Raji (cell line): Measurements from ENCODE around the gene ERC2.
A peak's percentile ranks its signal among the peaks of the same experiment; 100 is the strongest.

ENCODE experiments used
- POLR2A ChIP-seq: IDR thresholded peaks from 2 replicates; pipeline ENCODE4 v1.6.1; 2011; ENCODE audit warnings: low read depth, low read length, control low read depth; ENCODE audit not compliant: insufficient read depth

ERC2 gene

DNA sequence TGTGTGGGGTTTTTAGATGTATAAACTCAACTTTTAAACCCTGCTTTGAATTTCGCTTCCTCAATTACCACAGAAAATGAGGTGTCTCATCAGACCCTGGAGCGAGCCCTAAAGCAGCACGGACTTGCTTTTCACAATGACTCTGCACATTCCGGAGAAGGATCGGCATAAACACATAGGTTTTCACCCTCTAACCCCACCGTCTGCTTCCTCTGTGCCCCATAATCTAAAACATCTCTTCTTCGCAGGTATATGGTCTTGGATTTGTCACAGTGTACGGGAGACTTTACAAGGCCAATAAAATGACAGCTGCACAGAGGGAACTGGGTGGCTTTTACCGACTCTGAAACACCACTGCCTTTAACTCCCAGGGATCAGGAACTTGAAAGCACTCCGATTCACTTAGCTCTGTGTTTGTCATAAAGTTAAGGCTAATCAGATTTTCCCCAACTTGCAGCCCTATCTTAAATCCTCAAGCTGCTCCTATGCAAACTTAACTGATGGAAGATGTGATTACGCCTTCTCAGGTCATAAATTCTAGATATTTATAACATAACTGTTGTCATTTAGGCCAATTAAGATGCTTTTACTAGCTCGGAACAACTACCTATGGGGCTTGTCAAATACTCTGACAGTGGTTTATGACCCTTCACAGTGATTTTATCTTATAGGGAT is 847.8 kb downstream of the ERC2 start:
- no peak for TF ChIP-seq POLR2A

DNA sequence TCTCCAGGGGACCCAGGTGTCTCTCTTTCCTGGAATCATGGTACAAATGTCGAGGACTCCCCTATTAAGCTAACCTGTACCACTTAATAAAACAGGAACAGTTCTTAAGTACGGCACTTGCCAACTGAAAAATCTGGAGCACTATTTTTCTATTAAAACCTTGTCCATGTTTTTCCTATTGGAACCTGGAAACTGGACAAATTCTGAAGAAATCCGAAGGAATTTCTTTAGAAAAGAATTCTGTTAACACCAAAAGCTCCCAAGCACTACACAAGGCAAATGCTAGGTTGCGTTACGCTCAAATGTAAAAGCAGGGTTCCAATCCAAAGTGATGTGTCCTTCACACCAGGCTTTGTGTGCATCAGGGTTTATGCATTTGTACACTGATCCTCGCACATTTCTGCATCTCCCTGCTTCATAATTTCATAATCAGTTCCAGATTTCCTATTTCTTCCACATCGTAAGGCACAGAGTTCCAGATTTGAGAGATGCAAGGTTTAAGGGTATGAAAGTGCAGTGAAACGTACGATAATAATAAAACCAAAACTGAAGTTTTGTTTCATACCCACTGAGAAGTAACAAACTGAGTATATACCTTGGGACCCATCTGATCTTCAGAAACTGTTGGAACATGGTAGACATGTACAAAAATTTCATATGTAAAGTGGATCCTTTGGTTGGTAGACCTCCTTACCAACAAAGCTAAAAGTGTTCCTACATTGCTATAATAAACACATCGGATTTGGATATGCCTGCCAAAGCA is 849.0 kb downstream of the ERC2 start:
- TF ChIP-seq POLR2A = no peak

DNA sequence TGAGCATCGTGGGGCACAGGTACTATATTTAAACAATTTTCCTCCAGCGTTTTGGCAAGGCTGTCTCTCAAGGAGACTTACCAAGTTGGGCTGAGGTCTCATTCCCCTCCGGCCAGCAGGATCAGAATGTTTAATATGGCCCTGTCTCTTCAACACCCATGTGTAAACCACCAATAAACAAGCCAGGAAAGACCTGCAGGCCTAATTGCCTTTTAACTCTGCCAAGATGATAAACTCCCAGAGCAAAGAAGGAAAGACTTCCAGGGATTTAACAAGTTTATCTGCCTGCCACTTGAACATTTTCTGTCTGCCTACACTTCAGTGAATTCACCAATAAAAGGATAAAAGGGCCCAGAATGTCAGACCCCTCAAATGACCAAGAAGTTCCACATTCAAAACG is 850.9 kb downstream of the ERC2 start:
- no peak for TF ChIP-seq POLR2A

DNA sequence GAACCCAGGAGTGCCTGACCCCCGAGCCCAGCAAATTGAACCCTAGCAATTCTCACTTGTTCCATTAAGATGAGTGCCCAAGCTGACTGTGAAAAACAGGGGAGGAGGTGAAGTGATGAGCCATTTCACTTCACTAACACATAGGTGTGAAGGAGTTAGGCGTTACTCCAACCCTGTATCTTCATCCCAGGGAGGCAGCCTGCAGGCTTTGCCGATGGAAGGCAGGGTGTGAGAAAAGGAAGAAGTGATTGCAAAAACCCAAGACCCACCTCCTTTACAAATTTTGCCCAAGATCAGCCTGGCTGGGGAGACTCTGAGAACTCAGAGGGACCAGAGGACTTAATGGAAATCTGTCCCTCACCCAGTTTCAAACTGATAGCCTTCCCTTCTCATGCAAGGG is 851.5 kb downstream of the ERC2 start:
- TF ChIP-seq POLR2A = no peak

DNA sequence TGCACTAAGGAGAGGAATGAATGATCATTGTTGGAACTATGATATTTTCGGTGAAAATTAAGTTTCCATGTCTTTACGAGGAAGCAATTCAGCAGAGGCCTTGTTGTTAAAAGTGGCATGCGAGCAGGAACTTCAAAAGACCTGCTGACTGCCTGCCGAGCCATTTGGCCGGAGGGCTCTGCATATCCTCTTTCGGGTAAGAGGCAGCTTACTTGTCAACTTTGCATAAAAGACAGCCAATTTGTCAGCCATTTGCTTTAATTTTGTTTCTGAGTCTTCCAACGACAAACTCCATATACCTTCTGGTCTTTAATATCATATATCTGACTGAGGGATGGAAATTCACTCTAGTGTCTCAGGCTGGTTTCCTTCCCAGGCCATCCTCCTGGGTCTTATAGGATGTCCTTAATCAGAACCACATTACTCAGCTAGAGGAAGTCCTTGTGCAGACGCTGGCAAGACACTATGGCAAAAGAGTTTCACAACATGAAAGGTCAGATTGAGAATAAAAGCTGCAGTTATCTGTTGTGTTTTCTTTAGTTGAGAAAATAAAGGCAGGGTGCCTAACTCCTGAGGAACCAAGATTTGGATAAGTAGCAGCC is 852.5 kb downstream of the ERC2 start:
- no peak for TF ChIP-seq POLR2A

DNA sequence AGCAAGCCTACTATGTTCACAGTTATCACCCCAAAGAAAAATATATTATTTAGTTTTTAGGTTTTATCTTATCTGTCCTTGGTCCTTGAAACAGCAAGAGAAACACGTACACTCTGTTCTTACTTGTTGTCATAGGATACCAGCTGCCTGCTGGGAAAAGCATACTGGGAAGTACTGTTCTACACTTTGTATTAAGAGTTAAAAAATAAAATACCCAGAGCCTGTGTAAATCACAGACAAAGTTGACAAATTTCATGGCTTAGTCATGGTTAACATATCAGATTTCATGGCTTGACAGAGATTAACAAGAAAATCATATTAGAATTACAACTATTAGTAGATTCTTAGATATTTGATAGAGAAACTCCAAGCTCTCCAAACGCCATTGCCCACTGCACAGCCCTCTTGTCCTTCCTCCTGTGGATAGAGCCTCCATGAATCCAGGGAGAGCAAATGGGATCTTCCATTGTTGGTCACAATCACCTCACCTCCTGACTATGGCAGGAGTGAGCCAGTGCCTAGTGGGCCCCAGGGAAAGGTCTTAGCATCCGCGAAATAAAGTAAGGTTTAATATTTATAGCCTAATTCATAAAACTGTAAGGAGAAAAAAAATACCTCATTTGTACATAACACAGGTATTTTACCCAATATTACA is 853.1 kb downstream of the ERC2 start:
- no peak for TF ChIP-seq POLR2A

DNA sequence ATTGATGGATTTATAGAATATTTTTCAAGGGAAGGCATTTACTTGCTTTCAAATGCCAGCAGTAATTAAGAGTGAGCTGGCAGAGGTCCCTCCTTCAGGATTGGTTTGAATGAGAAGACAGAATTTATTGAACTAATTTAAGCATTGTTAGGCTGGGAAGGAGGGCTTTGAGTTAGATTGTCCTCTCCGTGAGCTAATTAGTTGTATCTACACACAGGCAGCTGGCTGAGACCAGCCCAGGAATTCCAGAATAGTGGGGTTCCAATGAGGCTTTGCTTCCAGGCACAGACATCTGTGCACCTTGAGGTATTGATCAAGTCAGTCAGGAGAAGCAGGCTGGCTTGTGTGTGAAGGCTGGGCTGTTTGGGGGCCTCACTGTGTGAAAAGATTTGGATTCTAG is 857.1 kb downstream of the ERC2 start:
- TF ChIP-seq POLR2A = no peak

DNA sequence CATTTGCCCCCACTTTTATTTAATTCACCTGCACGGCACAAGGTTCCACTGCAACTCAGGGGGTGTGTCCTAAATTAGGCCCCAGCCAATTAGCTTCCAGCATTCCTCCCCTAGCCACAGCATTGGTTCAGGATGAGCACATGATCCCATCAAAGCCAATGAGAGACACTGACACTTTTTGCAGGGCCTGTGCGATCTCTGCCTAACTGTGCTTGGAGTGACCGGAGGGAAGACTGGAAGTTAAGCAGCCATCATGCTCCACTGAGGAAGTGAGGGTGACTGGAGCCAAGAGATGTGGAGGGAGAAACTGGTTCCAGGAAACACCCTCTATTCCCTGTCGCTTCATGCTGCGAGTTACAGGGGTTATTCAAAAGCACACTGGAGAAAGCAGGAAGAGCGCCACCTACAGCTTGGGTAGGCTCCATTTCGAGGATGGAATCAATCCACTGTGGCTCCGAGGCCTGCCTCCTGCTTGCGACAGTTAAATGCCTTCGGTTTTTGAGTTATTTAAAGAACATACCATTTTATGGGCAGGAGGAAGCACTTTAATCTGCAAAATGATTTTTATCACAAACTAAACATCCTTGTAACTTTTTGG is 858.9 kb downstream of the ERC2 start:
- no peak for TF ChIP-seq POLR2A

DNA sequence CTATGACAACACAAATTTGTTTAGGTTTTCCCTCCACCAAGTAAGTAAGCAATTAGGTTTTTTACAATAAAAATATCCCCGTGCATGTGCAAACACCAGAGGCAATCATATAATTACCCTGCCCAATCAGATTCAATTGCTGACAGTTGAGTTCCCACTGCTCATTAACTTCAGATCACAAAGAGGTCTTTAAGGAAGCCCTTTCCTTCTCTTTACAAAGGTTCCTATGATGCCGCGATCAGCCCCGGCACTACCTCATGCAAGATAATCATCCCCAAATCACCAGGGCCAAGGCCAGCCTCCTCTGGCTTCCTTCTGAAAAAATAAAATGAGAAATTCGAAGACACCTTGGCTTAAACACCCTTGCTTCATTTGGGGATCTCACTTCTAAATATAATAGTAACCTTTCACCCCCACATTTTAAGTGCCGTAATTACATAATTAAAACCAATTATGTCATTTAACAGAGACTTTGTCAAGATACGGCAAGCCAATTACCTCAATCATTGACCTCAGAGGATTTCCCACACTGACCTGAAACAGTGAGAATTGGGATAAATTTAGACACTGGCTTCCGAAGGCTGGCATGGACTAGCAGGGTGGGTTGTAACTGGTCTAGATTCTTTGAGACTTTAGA is 859.8 kb downstream of the ERC2 start:
- no peak for TF ChIP-seq POLR2A

DNA sequence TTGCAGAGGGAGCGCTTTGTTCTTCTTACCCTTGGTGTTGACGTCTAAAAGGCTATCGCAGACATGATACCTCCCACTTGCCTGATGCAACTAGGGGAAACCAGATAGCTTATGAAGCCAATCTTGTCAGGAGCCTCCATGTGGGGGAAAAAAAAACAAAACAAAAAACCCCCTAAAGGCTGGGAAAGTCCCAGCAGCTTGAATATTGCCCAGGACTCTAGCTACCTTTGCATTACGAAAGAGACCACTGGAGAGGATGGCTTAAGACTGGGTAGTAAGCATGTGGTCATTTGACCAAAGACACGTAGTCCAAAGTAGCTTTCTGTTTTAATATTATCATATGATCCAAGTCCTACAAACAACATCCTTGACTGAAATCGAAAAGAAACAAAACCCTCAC is 860.4 kb downstream of the ERC2 start:
- TF ChIP-seq POLR2A = no peak

DNA sequence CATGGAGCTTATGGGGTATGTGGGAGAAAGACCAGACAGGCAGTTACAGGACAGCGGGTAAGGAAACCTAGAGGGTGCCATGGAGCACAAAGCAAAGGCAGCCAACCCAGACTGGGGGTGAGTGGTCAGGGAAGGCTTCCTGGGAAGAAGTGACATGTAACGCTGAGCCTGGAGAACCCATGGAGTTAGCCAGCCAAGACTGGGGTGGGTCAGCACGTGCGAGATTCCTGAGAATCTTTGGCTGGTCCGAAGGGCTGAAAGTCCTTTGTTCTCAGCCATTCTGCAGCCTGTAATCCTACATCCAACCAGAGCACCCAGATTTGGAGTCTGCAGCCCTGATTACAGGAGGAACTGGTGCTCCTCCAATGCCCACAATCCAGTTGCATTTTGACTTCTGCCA is 861.1 kb downstream of the ERC2 start:
- no peak for TF ChIP-seq POLR2A

DNA sequence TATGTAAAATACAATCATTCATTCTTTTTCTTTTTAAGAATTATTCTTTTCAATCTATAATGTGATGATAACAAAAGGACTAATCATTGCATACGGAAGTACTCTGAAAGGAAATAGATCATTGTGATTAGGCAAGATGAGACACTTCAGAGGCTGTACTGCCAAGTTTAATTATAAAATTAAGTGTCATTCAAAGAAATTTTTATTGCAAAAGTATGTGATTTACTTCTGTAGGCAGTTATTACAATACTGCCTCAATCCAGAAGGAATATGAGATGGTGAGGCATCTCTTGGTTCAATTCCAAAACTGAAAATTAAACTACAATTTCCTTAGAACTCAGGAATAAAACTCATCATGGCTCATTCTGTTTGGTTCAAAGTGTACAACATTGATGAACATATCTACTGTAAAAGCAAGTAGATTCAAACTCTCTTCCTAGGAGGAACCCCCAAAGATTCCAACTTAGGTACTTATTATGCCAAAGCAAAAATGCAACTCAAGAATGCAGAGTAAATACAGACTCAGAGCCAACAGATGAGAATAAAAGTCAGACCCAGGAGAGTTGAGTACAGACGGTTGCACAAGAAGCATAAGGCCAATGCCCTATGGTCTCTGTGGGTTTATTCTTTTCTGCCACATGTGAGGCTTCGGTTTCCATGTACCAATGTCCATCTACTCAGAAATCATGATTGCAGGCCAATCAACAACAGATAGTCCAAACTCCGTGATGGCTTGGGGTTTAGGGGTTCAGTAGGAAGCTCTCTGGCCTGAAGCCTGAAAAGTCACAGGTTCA is 862.6 kb downstream of the ERC2 start:
- no peak for TF ChIP-seq POLR2A

DNA sequence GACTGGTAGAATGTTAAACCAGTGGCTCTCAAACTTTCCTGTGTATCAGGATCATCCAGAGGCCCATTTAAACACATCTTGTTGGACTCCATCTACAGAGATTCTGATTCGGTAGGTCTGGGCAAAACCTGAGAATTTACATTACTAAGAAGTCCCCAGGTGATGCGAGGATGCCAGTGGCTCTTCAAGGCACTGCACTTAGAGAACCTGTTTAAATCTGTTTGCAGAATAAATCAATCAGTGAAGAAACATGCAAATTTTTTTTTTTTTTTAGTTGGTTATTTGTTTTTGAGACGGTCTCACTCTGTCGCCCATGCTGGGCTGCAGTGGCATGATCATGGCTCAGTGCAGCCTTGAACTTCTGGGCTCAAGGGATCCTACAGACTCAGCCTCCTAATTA is 863.4 kb downstream of the ERC2 start:
- TF ChIP-seq POLR2A = peak; percentile 41; the same call in 1 of the 2 replicates

DNA sequence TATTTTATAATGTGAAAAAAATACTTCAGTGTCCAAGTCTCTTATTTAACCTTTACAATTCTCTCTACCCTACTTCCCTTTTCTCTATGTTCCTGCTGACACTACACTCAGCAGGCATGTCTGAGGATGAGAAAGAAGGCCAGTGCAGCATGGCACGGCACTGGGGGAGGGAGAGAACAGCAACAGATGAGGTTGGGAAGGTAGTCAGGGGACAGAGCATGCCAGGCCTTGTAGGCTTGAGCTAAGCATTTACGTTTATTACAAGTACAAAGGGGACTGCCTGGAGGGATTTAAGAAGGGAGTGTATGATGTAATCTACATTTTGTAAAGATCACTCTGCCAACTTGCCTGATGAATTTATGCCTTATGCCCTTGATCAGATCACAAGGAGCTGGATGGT is 863.9 kb downstream of the ERC2 start:
- peak; percentile 49; the same call in 1 of the 2 replicates for TF ChIP-seq POLR2A

DNA sequence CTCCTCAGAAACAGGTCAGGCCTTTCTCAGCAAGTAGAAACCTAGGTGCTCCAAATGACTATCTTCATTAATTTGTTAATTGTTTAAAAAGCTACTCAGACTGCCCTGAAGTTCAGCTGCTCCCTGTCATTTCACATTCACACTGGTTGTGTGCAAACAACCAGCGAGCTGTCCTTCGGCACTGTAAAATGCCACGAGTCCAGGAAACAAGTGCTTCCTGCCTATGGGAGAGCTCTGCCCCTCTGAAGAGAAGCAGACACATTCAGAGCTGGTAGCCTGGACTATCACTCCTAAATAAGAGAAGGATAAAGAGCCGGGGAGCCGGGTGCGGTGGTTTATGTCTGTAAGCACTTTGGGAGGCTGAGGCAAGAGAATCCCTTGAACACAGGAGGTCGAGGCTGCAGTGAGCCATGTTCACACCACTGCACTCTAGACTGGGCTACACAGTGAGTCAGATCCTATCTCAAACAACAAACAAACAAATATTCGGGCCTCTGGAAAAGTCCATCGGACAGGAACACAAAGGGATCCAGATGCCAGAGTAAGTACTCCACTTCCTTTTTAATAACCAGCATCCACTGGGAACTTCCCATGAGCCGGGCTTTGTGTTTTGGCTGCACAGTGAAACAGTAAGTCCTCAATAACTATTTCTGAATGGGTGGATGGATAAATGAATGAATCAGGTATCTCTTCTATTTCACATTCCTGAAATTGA is 866.7 kb downstream of the ERC2 start:
- TF ChIP-seq POLR2A = no peak
